Panc1 (cell line): ENCODE measurements around the gene MAMDC2. TPM values are rescaled to one million over a fixed set of nuclear protein-coding genes. Genes with fewer than 3 reads are reported as not detected.

Experiments used
- ATAC-seq: fragments of 200-7000 bp; cut with Tn5 transposase; 2 replicates; pipeline ENCODE4 v1.9.1; 2020; ENCODE audit warnings: mild to moderate bottlenecking, moderate library complexity
- BruUV-seq: library from RNA; stranded (reverse); fragments of 400-500 nt; replicated peaks from 2 replicates; lab custom pipeline; 2021; lab: Mats Ljungman, UMichigan
- CTCF ChIA-PET: fragments of 300-600 bp; sonication (Branson Sonifier 250); formaldehyde crosslinking; loops from one replicate; lab custom pipeline; 2022; ENCODE audit warnings: antibody characterized with exemption; lab: Charles Lee
- POLR2A ChIA-PET: fragments of 300-600 bp; sonication (Branson Sonifier 250); formaldehyde crosslinking; loops from one replicate; lab custom pipeline; 2022; ENCODE audit warnings: antibody characterized with exemption; lab: Charles Lee
- DNase-seq: peaks from one replicate; pipeline ENCODE4 v3.0.0-alpha.2; 2010; ENCODE audit warnings: low read depth, low spot score
- H3K27ac ChIP-seq: 2 replicates; pipeline ENCODE4 v1.5.1; 2011; ENCODE audit warnings: mild to moderate bottlenecking, low read length, inconsistent platforms
- H3K27me3 ChIP-seq: fragments of 200-500 bp; sonication (Bioruptor generic); 2 replicates; pipeline ENCODE4 v1.6.0; 2014; ENCODE audit warnings: low read length, inconsistent platforms; ENCODE audit not compliant: control insufficient read depth, insufficient read depth
- H3K36me3 ChIP-seq: fragments of 200-500 bp; sonication (Bioruptor generic); 2 replicates; pipeline ENCODE4 v1.5.1; 2014; ENCODE audit warnings: inconsistent platforms, mild to moderate bottlenecking, low read length, moderate library complexity; ENCODE audit not compliant: control insufficient read depth, insufficient read depth
- H3K4me1 ChIP-seq: 2 replicates; pipeline ENCODE4 v1.5.1; 2011; ENCODE audit warnings: inconsistent platforms, mild to moderate bottlenecking, low read length, moderate library complexity; ENCODE audit not compliant: control insufficient read depth, insufficient read depth
- H3K4me3 ChIP-seq, 2 experiments: 2 replicates each; pipeline ENCODE4 v1.5.1; 2011 to 2012; ENCODE audit warnings: low read depth in 2 of 2, low read length in 2 of 2, mild to moderate bottlenecking in 2 of 2, inconsistent platforms in 1 of 2, moderate library complexity in 1 of 2
- H3K9me3 ChIP-seq: fragments of 200-500 bp; sonication (Bioruptor generic); 2 replicates; pipeline ENCODE4 v1.5.1; 2014; ENCODE audit warnings: low read depth, mild to moderate bottlenecking, inconsistent platforms, low read length, moderate library complexity; ENCODE audit not compliant: control insufficient read depth, insufficient read depth
- POLR2AphosphoS5 ChIP-seq: IDR thresholded peaks from 2 replicates; pipeline ENCODE4 v1.6.1; 2012; ENCODE audit warnings: mild to moderate bottlenecking, low read depth, low read length, moderate library complexity
- SIN3A ChIP-seq: IDR thresholded peaks from 2 replicates; pipeline ENCODE4 v1.6.1; 2012; ENCODE audit warnings: low read depth, mild to moderate bottlenecking, low read length, moderate library complexity, borderline replicate concordance; ENCODE audit not compliant: insufficient read depth
- TCF7L2 ChIP-seq: IDR thresholded peaks from 2 replicates; pipeline ENCODE4 v1.6.1; 2011; ENCODE audit warnings: mild to moderate bottlenecking, low read depth, low read length, inconsistent platforms
- in situ Hi-C: cut with HindIII; loops from 2 replicates; pipeline ENCODE4 v1.10.0; 2016; ENCODE audit warnings: low sequenced_read_pairs, low pct_unique_long_range_greater_than_20kb
- intact Hi-C: fragments of 100-400 bp; cut with micrococcal nuclease; formaldehyde crosslinking; loops from one replicate; pipeline ENCODE4 v1.10.0; 2022; ENCODE audit not compliant: unreplicated experiment
- total RNA-seq: library from RNA; stranded (reverse); gene quantifications from one replicate; pipeline ENCODE4 v1.2.1, GENCODE V29; 2021; ENCODE audit not compliant: unreplicated experiment
- TF ChIP-seq, protein P1 (sequence below): fragments of 450-650 bp; IDR thresholded peaks from 2 replicates; pipeline ENCODE4 v1.5.1; 2017; ENCODE audit warnings: mild to moderate bottlenecking
- TF ChIP-seq, protein P2 (sequence below), 2 experiments: IDR thresholded peaks; 2 replicates each; pipeline ENCODE4 v1.6.1; 2011 to 2012; ENCODE audit warnings: low read depth in 2 of 2, control low read depth in 1 of 2, low read length in 1 of 2, mild to moderate bottlenecking in 1 of 2, moderate library complexity in 1 of 2; ENCODE audit not compliant: insufficient read depth in 1 of 2

MAMDC2 gene
- total RNA-seq, 1 experiment from 2014 or later, result 1.5 TPM

DNA sequence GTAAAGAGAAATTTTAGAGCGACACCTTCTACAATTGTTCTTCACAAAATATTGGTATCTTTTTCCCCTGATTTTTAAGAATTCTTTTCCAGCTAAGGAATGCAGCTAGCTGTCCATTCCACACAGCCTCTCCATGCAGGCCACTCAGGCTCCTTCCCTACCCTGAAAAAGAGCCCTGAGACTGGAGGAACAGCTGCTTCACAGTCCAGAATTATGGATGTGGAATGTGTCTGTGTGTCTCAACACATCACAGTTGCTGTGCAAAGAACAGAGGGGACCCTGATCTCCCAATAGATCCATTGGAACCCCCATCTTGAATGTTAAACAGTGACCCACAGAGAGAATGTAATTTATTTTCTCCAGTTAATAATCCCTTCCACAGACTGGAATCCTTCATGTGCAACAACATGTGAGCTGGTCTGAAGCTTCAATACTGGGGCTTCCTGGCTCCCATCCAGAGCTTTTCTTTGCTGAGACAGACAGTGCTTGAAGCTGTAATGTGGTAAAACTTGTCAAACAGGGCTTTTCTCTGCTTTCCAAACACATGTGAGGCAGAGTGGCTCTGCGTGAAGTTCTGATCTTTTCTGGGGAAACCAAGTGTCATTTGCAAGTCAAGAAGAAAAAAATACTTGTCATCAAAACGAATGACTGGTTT, 161.8 kb downstream of the MAMDC2 start:
- in situ Hi-C loops, result no loop called here
- Histone ChIP-seq H3K9me3 (no peaks in the 10 kb centered on the region), H3K4me3 (no peak overlapping the region), H3K27me3 (no peaks in the 10 kb centered on the region), H3K4me1 (no peaks in the 10 kb centered on the region), H3K36me3 (no peaks in the 10 kb centered on the region), H3K27ac (no peak overlapping the region)
- ChIA-PET CTCF (no interaction called here), POLR2A (no interaction called here)
- BruUV-seq, result no TSS peak
- TF ChIP-seq, protein P1, sequence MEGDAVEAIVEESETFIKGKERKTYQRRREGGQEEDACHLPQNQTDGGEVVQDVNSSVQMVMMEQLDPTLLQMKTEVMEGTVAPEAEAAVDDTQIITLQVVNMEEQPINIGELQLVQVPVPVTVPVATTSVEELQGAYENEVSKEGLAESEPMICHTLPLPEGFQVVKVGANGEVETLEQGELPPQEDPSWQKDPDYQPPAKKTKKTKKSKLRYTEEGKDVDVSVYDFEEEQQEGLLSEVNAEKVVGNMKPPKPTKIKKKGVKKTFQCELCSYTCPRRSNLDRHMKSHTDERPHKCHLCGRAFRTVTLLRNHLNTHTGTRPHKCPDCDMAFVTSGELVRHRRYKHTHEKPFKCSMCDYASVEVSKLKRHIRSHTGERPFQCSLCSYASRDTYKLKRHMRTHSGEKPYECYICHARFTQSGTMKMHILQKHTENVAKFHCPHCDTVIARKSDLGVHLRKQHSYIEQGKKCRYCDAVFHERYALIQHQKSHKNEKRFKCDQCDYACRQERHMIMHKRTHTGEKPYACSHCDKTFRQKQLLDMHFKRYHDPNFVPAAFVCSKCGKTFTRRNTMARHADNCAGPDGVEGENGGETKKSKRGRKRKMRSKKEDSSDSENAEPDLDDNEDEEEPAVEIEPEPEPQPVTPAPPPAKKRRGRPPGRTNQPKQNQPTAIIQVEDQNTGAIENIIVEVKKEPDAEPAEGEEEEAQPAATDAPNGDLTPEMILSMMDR, result no peak
- TF ChIP-seq POLR2AphosphoS5 (no peak), TCF7L2 (no peak), SIN3A (no peak)
- TF ChIP-seq, protein P2, sequence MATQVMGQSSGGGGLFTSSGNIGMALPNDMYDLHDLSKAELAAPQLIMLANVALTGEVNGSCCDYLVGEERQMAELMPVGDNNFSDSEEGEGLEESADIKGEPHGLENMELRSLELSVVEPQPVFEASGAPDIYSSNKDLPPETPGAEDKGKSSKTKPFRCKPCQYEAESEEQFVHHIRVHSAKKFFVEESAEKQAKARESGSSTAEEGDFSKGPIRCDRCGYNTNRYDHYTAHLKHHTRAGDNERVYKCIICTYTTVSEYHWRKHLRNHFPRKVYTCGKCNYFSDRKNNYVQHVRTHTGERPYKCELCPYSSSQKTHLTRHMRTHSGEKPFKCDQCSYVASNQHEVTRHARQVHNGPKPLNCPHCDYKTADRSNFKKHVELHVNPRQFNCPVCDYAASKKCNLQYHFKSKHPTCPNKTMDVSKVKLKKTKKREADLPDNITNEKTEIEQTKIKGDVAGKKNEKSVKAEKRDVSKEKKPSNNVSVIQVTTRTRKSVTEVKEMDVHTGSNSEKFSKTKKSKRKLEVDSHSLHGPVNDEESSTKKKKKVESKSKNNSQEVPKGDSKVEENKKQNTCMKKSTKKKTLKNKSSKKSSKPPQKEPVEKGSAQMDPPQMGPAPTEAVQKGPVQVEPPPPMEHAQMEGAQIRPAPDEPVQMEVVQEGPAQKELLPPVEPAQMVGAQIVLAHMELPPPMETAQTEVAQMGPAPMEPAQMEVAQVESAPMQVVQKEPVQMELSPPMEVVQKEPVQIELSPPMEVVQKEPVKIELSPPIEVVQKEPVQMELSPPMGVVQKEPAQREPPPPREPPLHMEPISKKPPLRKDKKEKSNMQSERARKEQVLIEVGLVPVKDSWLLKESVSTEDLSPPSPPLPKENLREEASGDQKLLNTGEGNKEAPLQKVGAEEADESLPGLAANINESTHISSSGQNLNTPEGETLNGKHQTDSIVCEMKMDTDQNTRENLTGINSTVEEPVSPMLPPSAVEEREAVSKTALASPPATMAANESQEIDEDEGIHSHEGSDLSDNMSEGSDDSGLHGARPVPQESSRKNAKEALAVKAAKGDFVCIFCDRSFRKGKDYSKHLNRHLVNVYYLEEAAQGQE (IDR thresholded peaks at IDR 0.05; ENCODE audit: insufficient read depth in 1 of 2, low read depth in 2 of 2, low read length in 1 of 2), result no peak
- ATAC-seq, result no peak
- no peak for DNase-seq
- intact Hi-C loops, result no loop called here

DNA sequence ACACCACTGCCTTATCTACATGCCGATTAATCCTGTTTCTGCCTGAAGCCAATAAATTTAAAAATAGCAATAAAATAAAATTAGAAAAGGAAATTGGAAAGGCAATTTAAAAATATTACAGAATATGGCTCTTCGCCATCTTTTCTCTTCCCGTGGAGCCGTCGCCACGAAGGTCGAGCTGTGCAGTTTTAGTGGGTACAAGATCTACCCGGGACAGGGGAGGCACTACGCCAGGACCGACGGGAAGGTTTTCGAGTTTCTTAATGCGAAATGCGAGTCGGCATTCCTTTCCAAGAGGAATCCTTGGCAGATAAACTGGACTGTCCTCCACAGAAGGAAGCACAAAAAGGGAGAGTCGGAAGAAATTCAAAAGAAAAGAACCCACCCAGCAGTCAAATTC, 173.4 kb downstream of the MAMDC2 start:
- no peaks in the 10 kb centered on the region for H3K27me3 ChIP-seq
- H3K4me3 ChIP-seq, result no peak overlapping the region
- H3K9me3 ChIP-seq, result no peaks in the 10 kb centered on the region
- ChIA-PET CTCF (no interaction called here), POLR2A (no interaction called here)
- in situ Hi-C loops, result no loop called here
- no peaks in the 10 kb centered on the region for H3K36me3 ChIP-seq
- ATAC-seq, result no peak
- BruUV-seq, result no TSS peak
- no peak for DNase-seq
- no peak for TF ChIP-seq POLR2AphosphoS5
- no peak for TF ChIP-seq TCF7L2
- TF ChIP-seq, protein P2 (IDR thresholded peaks at IDR 0.05; ENCODE audit: insufficient read depth in 1 of 2, low read depth in 2 of 2, low read length in 1 of 2), result no peak
- TF ChIP-seq SIN3A, result no peak
- no peaks in the 10 kb centered on the region for H3K4me1 ChIP-seq
- intact Hi-C loops, result no loop called here
- no peak overlapping the region for H3K27ac ChIP-seq
